Loucy (cell line): ENCODE data around the gene SCIMP.
A peak's percentile ranks its signal among the peaks of the same experiment; 100 is the strongest.

ENCODE experiments used
- H2AFZ ChIP-seq: fragments of 200-600 bp; sonication (generic); 2 replicates; pipeline ENCODE4 v1.6.0; 2016; ENCODE audit warnings: antibody characterized with exemption, mild to moderate bottlenecking, low read length, moderate library complexity
- H3F3A ChIP-seq: fragments of 200-600 bp; 2 replicates; pipeline ENCODE4 v1.6.0; 2016; ENCODE audit warnings: antibody characterized with exemption, low read depth, mild to moderate bottlenecking
- H3K27me3 ChIP-seq: fragments of 200-600 bp; sonication (generic); 2 replicates; pipeline ENCODE4 v1.6.1; 2014; ENCODE audit warnings: low read length, mild to moderate bottlenecking; ENCODE audit not compliant: insufficient read depth, poor library complexity, severe bottlenecking
- H3K36me3 ChIP-seq: fragments of 200-600 bp; sonication (generic); 2 replicates; pipeline ENCODE4 v1.6.1; 2016; ENCODE audit warnings: low read length; ENCODE audit not compliant: insufficient read depth
- H3K4me1 ChIP-seq: fragments of 200-600 bp; sonication (generic); 2 replicates; pipeline ENCODE4 v1.5.1; 2014; ENCODE audit warnings: low read length, mild to moderate bottlenecking; ENCODE audit not compliant: insufficient read depth, poor library complexity, severe bottlenecking
- H3K4me2 ChIP-seq: fragments of 200-600 bp; sonication (generic); 2 replicates; pipeline ENCODE4 v1.6.0; 2014; ENCODE audit warnings: antibody characterized with exemption, low read length, low read depth, mild to moderate bottlenecking; ENCODE audit not compliant: poor library complexity, severe bottlenecking
- H3K4me3 ChIP-seq: fragments of 200-600 bp; sonication (generic); 2 replicates; pipeline ENCODE4 v1.5.1; 2014; ENCODE audit warnings: low read length, mild to moderate bottlenecking, mixed read lengths; ENCODE audit not compliant: poor library complexity, severe bottlenecking
- H3K79me2 ChIP-seq: fragments of 200-600 bp; sonication (generic); 2 replicates; pipeline ENCODE4 v1.6.1; 2014; ENCODE audit warnings: low read length; ENCODE audit not compliant: insufficient read depth
- H3K9ac ChIP-seq: fragments of 200-600 bp; sonication (generic); 2 replicates; pipeline ENCODE4 v1.6.0; 2014; ENCODE audit warnings: mild to moderate bottlenecking, low read depth, low read length, moderate library complexity; ENCODE audit not compliant: poor library complexity, severe bottlenecking
- H3K9me2 ChIP-seq: fragments of 200-600 bp; sonication (generic); replicated peaks from 2 replicates; pipeline ENCODE4 v1.6.1; 2016; ENCODE audit warnings: low read depth, low read length, mixed read lengths
- H3K9me3 ChIP-seq: fragments of 200-600 bp; sonication (generic); 2 replicates; pipeline ENCODE4 v1.6.1; 2014; ENCODE audit warnings: mild to moderate bottlenecking, antibody characterized with exemption, low read length, low read depth; ENCODE audit not compliant: insufficient read depth
- H4K20me1 ChIP-seq: fragments of 200-600 bp; sonication (generic); 2 replicates; pipeline ENCODE4 v1.6.0; 2014; ENCODE audit warnings: antibody characterized with exemption, low read length, mild to moderate bottlenecking; ENCODE audit not compliant: insufficient read depth, poor library complexity, severe bottlenecking
- EZH2phosphoT487 ChIP-seq: fragments of 200-600 bp; IDR thresholded peaks from 2 replicates; pipeline ENCODE4 v1.6.1; 2018; ENCODE audit warnings: antibody characterized with exemption, mild to moderate bottlenecking, moderate library complexity, borderline replicate concordance
- TF ChIP-seq, protein P1 (sequence below): fragments of 200-600 bp; sonication (generic); conservative IDR thresholded peaks from 2 replicates; pipeline ENCODE4 v1.5.1; 2014; ENCODE audit warnings: mild to moderate bottlenecking, antibody characterized with exemption, low read length

Gene SCIMP

DNA sequence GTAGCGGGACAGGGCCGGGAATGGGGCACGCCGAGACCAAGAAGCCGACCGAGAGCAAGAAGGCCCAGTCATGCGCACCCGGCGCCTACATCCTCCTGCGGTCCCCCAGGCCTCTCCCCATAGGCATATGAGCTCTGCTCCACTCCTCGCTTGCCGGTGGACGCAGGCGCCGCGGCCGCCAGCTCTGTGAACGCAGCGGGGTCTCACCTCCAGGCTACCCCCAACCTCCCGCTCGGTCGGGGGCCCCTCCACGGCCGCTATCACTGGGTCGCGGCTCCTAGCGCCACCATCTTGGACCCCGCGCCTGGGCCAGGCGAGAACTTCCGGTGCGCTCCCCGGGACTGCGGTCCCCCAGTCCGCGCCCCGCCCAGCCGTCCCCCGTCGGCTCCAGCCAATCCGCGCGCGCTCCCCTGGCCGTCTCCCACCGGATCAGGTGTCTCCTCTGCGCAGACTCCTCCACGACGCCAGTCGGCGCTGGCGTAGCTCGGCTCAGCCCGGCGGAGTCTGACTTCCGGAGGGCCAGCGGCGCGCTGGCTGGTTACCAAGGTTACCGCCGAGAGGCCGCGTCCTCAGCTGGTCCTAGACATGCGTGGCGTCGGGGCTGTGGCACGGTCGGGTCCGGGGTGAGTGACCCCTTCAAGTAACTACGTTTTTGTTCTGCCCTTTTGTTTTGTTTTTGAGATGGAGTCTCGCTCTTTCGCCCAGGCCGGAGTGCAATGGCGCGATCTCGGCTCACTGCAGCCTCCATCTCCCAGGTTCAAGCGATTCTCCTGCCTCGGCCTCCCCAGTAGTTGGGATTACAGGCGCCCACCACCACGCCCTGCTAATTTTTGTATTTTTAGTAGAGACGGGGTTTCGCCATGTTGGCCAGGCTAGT, 42.9 kb downstream of the SCIMP start, which contains the start of gene ZNF594:
TSS of gene ZNF594 (minus strand) at position 328 of the 877 bp plus-strand sequence. CDS start 7,612 bp downstream, outside the sequence.
- H3K27me3 ChIP-seq = no peaks in the 10 kb centered on the region
- H3K36me3 ChIP-seq = no peaks in the 10 kb centered on the region
- peak within 1 kb of the TSS; percentile 99 for H3K4me3 ChIP-seq
- H3K9me2 ChIP-seq = no peaks in the 10 kb centered on the region
- no peaks in the 10 kb centered on the region for H3F3A ChIP-seq
- TF ChIP-seq, protein P1, sequence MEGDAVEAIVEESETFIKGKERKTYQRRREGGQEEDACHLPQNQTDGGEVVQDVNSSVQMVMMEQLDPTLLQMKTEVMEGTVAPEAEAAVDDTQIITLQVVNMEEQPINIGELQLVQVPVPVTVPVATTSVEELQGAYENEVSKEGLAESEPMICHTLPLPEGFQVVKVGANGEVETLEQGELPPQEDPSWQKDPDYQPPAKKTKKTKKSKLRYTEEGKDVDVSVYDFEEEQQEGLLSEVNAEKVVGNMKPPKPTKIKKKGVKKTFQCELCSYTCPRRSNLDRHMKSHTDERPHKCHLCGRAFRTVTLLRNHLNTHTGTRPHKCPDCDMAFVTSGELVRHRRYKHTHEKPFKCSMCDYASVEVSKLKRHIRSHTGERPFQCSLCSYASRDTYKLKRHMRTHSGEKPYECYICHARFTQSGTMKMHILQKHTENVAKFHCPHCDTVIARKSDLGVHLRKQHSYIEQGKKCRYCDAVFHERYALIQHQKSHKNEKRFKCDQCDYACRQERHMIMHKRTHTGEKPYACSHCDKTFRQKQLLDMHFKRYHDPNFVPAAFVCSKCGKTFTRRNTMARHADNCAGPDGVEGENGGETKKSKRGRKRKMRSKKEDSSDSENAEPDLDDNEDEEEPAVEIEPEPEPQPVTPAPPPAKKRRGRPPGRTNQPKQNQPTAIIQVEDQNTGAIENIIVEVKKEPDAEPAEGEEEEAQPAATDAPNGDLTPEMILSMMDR = peak; percentile 74
- no peak for TF ChIP-seq EZH2phosphoT487
- H3K4me1 ChIP-seq = peaks cover 28% of the 10 kb centered on the region
- H4K20me1 ChIP-seq = no peaks in the 10 kb centered on the region
- peaks cover 27% of the 10 kb centered on the region for H3K79me2 ChIP-seq
- peak within 1 kb of the TSS; percentile 90 for H2AFZ ChIP-seq
- peak within 1 kb of the TSS; percentile 99 for H3K4me2 ChIP-seq
- no peaks in the 10 kb centered on the region for H3K9me3 ChIP-seq
- H3K9ac ChIP-seq = peak within 1 kb of the TSS; percentile 94

DNA sequence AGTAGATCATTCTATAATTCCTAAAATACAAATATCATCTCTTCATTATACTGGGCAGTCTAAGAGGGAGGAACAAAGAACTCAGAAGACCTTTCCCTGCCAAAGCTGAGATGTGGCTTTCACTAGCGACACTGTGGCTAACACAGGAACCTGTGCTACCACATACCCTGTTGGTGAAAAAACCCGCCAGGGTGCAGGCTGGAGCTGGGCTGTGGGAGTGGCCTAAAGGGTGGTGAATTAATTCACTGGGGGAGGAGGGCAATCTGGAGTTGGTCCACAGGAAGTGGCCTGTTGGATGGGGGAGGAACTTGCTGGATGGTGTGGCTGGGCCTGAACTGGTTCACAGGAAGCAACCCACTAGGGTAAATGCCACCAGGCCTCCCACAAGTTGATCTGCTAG, 50.4 kb downstream of the SCIMP start:
- H3K9ac ChIP-seq = no peak overlapping the region
- peaks cover 4% of the 10 kb centered on the region; the same call in 1 of the 2 replicates for H3K79me2 ChIP-seq
- no peak overlapping the region for H3K4me3 ChIP-seq
- no peaks in the 10 kb centered on the region for H3F3A ChIP-seq
- no peaks in the 10 kb centered on the region for H3K9me2 ChIP-seq
- TF ChIP-seq EZH2phosphoT487 = no peak
- TF ChIP-seq, protein P1 = no peak
- no peaks in the 10 kb centered on the region for H3K4me1 ChIP-seq
- no peak overlapping the region for H3K4me2 ChIP-seq
- no peak overlapping the region for H2AFZ ChIP-seq
- no peaks in the 10 kb centered on the region for H4K20me1 ChIP-seq
- H3K36me3 ChIP-seq = no peaks in the 10 kb centered on the region
- H3K27me3 ChIP-seq = no peaks in the 10 kb centered on the region
- H3K9me3 ChIP-seq = peaks cover 53% of the 10 kb centered on the region

DNA sequence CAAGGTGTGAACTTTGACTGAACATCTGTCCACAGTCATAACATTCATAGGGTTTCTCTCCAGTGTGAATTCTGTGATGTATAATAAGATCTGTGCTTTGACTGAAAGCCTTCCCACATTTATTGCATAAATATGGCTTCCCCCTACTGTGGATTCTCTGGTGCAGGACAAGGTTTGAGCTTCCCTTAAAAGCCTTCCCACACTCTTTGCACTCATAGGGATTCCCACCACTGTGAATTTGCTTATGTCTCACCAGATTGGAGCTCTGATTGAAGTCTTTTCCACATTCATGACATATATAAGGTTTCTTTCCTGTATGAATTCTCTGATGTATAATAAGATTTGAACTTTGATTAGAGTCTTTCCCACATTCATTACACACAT, 51.3 kb downstream of the SCIMP start:
- no peak overlapping the region for H3K9ac ChIP-seq
- no peaks in the 10 kb centered on the region for H3F3A ChIP-seq
- H4K20me1 ChIP-seq = no peaks in the 10 kb centered on the region
- H3K79me2 ChIP-seq = no peaks in the 10 kb centered on the region
- no peaks in the 10 kb centered on the region for H3K9me2 ChIP-seq
- TF ChIP-seq, protein P1 = no peak
- TF ChIP-seq EZH2phosphoT487 = no peak
- H3K36me3 ChIP-seq = no peaks in the 10 kb centered on the region
- H3K4me1 ChIP-seq = no peaks in the 10 kb centered on the region
- H3K9me3 ChIP-seq = peaks cover 59% of the 10 kb centered on the region
- no peak overlapping the region for H3K4me3 ChIP-seq
- no peak overlapping the region for H2AFZ ChIP-seq
- no peaks in the 10 kb centered on the region for H3K27me3 ChIP-seq
- no peak overlapping the region for H3K4me2 ChIP-seq
